Measurements from ENCODE around the gene POLD2. TPM values are rescaled to one million over a fixed set of nuclear protein-coding genes. Genes with fewer than 3 reads are reported as not detected.

The POLD2 gene
- total and polyA plus RNA-seq, 2 of the 4 experiments (the other 2 are of a cell fraction) = 142 to 163 TPM

- Histone ChIP-seq H2BK15ac (ENCODE audit: low read depth, low read length) (peak overlapping the region; percentile 93; the same call in 2 of the 3 replicates), H3K9me3 (ENCODE audit: control insufficient read depth, insufficient read depth, low read length) (no peaks in the 10 kb centered on the region), H3K14ac (replicated peaks; ENCODE audit: low read depth, low read length) (peak overlapping the region; percentile 34; the same call in 1 of the 2 replicates), H3K27ac (ENCODE audit: insufficient read depth, low read length) (peak overlapping the region; percentile 84; the same call in 1 of the 2 replicates), H3K36me3 (ENCODE audit: control insufficient read depth, insufficient read depth, low read length) (peaks cover 12% of the 10 kb centered on the region), H4K5ac (ENCODE audit: low read depth, low read length) (peak overlapping the region; percentile 59), H3K23ac (ENCODE audit: low read depth, low read length) (peak overlapping the region; percentile 75), H3K56ac (ENCODE audit: extremely low read depth, insufficient read depth, low read length) (no peak overlapping the region), H3K9ac (ENCODE audit: low read depth, low read length) (no peak overlapping the region), H4K8ac (ENCODE audit: low read depth in 2 of 2, low read length in 2 of 2) (peak overlapping the region in 1 of 2 experiments; percentile 81; a peak in 3 of 4 replicates), H2BK20ac (ENCODE audit: low read depth, low read length) (peak overlapping the region; percentile 84), H3K27me3 (ENCODE audit: control insufficient read depth, insufficient read depth, low read length) (no peaks in the 10 kb centered on the region), H2AK9ac (replicated peaks; ENCODE audit: low read depth, low read length, poor library complexity) (peak overlapping the region; percentile 89), H3K4me1 (ENCODE audit: control insufficient read depth, insufficient read depth, low read length) (peaks cover 27% of the 10 kb centered on the region), H3K9me1 (ENCODE audit: insufficient read depth, low read length) (peaks cover 26% of the 10 kb centered on the region), H3K4ac (ENCODE audit: low read depth, low read length) (peak overlapping the region; percentile 91), H2BK5ac (ENCODE audit: low read depth, low read length, poor library complexity, severe bottlenecking) (peak overlapping the region; percentile 48), H3K4me2 (ENCODE audit: low read depth, low read length) (no peak overlapping the region), H3K79me1 (ENCODE audit: low read depth in 1 of 2, low read length in 2 of 2) (peaks cover 7 to 31% of the 10 kb centered on the region in 2 experiments; a peak in 3 of 4 replicates), H4K91ac (ENCODE audit: insufficient read depth, low read depth, low read length) (peak overlapping the region; percentile 84), H2AK5ac (ENCODE audit: low read depth, low read length) (peak overlapping the region; percentile 86), H4K20me1 (ENCODE audit: insufficient read depth, low read length) (no peaks in the 10 kb centered on the region; the same call in 1 of the 2 replicates), H3K4me3 (ENCODE audit: insufficient read depth, low read depth, low read length) (no peak overlapping the region), H2BK120ac (ENCODE audit: low read depth, low read length) (peak overlapping the region; percentile 86), H2AFZ (replicated peaks; ENCODE audit: low read length, poor library complexity) (peak overlapping the region; percentile 71), H3K18ac (ENCODE audit: low read depth, low read length) (peak overlapping the region; percentile 13; the same call in 1 of the 2 replicates)
- no TSS peak for BruUV-seq (replicated peaks)
- dilution Hi-C loops (cut with HindIII; ENCODE audit: low sequenced_read_pairs, unreplicated experiment) = no loop called here
- TF ChIP-seq CTCF (conservative IDR thresholded peaks at IDR 0.05; ENCODE audit: low read depth, low read length) = no peak
- TF ChIP-seq CHD1 (IDR thresholded peaks at IDR 0.05; ENCODE audit: low read depth, low read length) = no peak
- no peak for TF ChIP-seq SMC3 (IDR thresholded peaks at IDR 0.05; ENCODE audit: low read depth, low read length)
- TF ChIP-seq ELK1 (IDR thresholded peaks at IDR 0.05; ENCODE audit: borderline replicate concordance, low read depth, low read length) = no peak
- no peak for TF ChIP-seq POLR2A (IDR thresholded peaks at IDR 0.05; ENCODE audit: low read depth, low read length)
- TF ChIP-seq MAFK (IDR thresholded peaks at IDR 0.05; ENCODE audit: low read depth, low read length) = no peak
- no peak for TF ChIP-seq MXI1 (IDR thresholded peaks at IDR 0.05; ENCODE audit: borderline replicate concordance, low read depth, low read length)
- no peak for TF ChIP-seq NFE2L2 (IDR thresholded peaks at IDR 0.05; ENCODE audit: low read depth, low read length)
- 83% methylated on average over 1 of the region's 3 CpGs; no CpG with 5 or more reads in 1 of the 2 experiments for WGBS, 2 experiments (ENCODE audit: extremely low coverage in 2 of 2, insufficient read length in 1 of 2)
- POLR2A ChIA-PET (ENCODE audit: unreplicated experiment) = no interaction called here
- no peak for DNase-seq
- intact Hi-C loops (cut with micrococcal nuclease) = loop anchor here (2.0 kb wide), 2 partner anchors 17 to 39 kb away; partner anchors contain the start of gene POLD2
- in situ Hi-C loops (cut with MboI; ENCODE audit: low sequenced_read_pairs) = no loop called here
- no peak for ATAC-seq (ENCODE audit: low read depth)
- CTCF ChIA-PET = interaction anchor here (0.6 kb wide), 1 partner anchor 11 kb away, joined by 3 read pairs; no protein-coding TSS in a partner anchor
Observed at GRCh38 chr7:44083796-44084195, 39.6 kb downstream of the POLD2 start.
